ENCODE measurements around the gene ABCA13. TPM values are rescaled to one million over a fixed set of nuclear protein-coding genes. Genes with fewer than 3 reads are reported as not detected.

ABCA13 gene
- total and polyA plus RNA-seq, 4 donors, result 1.2 to 23.2 (median 3.5) TPM

DNA sequence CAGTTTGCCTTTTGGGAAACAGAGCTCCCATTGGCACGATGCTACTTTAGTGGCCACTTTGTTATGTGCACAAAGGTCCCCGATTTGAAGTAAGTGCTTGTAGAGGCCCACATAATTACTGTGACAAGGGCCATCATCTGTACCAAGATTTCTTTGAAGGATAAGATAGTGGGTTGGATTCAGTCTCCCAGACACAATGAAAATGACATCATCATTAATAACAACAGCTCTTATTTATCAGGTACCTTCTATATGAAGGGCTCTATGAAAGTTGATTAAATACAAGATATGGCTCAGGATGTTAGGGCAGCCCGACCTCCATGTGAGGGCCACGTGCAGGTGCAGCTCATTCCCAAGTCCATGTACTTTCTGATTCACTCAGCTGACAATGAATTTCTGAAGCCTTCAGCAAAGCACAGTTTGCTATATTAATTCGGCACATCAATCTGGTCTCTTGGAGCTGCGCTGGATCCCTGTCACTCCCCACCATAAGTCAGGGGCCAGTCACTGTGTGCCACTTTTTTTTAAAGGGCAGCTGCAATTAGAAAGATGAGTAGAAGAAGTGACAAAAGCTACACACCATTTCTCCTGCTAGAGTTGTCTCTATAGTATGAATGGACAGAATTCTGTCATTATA lies 140.3 kb downstream of the ABCA13 start:
- no peak for DNase-seq
- WGBS, 2 donors, result 73 to 86% methylated on average over 6 of the region's 6 CpGs
- TF ChIP-seq, protein P1, sequence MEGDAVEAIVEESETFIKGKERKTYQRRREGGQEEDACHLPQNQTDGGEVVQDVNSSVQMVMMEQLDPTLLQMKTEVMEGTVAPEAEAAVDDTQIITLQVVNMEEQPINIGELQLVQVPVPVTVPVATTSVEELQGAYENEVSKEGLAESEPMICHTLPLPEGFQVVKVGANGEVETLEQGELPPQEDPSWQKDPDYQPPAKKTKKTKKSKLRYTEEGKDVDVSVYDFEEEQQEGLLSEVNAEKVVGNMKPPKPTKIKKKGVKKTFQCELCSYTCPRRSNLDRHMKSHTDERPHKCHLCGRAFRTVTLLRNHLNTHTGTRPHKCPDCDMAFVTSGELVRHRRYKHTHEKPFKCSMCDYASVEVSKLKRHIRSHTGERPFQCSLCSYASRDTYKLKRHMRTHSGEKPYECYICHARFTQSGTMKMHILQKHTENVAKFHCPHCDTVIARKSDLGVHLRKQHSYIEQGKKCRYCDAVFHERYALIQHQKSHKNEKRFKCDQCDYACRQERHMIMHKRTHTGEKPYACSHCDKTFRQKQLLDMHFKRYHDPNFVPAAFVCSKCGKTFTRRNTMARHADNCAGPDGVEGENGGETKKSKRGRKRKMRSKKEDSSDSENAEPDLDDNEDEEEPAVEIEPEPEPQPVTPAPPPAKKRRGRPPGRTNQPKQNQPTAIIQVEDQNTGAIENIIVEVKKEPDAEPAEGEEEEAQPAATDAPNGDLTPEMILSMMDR (IDR thresholded peaks at IDR 0.05; ENCODE audit: control extremely low read depth, extremely low read depth), result no peak

DNA sequence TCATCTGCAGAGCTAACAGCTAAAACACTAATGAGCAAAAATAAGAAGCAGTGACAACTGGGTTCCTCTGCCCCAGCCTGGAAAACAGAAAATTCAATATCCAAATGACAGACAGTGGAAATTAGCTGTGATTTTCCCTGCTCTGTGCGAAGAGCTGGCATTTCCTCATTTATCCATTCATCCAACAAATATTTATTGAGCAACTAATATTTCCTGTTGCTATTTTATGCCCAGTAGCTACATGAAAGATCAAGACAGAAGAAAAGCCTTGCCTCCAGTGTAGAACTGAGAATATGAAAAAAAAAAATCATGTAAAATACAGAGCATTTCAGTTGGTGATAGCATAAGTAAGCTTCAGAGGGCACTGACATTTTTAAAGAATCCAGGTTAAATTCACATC lies 140.9 kb downstream of the ABCA13 start:
- H3K27ac ChIP-seq (ENCODE audit: low read depth in 1 of 2, low read length in 1 of 2), result no peak overlapping the region
- H3K9ac ChIP-seq (ENCODE audit: insufficient read depth in 1 of 2, low read length in 2 of 2), result no peak overlapping the region
- 64 to 82% methylated on average over 1 of the region's 1 CpG for WGBS, 2 donors
- no peaks in the 10 kb centered on the region for H3K4me1 ChIP-seq (ENCODE audit: control insufficient read depth in 5 of 5, insufficient read depth in 5 of 5, low read length in 5 of 5)
- TF ChIP-seq, protein P1 (IDR thresholded peaks at IDR 0.05; ENCODE audit: control extremely low read depth, extremely low read depth), result no peak
- no peak for ATAC-seq (ENCODE audit: insufficient read depth, low FRiP score)
- H3K36me3 ChIP-seq (ENCODE audit: control insufficient read depth in 4 of 4, insufficient read depth in 4 of 4, low read length in 4 of 4), result no peaks in the 10 kb centered on the region
- H3K9me3 ChIP-seq (ENCODE audit: control insufficient read depth in 4 of 4, insufficient read depth in 3 of 4, low read length in 3 of 4), result no peaks in the 10 kb centered on the region
- DNase-seq, result no peak
- H3K27me3 ChIP-seq (ENCODE audit: control insufficient read depth in 3 of 3, insufficient read depth in 3 of 3, low read length in 2 of 3), result no peaks in the 10 kb centered on the region
- no peak overlapping the region for H3K4me3 ChIP-seq

More for the DNA sequence above, 140.3 kb downstream of the ABCA13 start:
- Histone ChIP-seq H3K9ac (ENCODE audit: insufficient read depth in 1 of 2, low read length in 2 of 2) (no peak overlapping the region), H3K9me3 (ENCODE audit: control insufficient read depth in 4 of 4, insufficient read depth in 3 of 4, low read length in 3 of 4) (no peaks in the 10 kb centered on the region), H3K4me1 (ENCODE audit: control insufficient read depth in 5 of 5, insufficient read depth in 5 of 5, low read length in 5 of 5) (no peaks in the 10 kb centered on the region), H3K4me3 (no peak overlapping the region), H3K27ac (ENCODE audit: low read depth in 1 of 2, low read length in 1 of 2) (no peak overlapping the region), H3K36me3 (ENCODE audit: control insufficient read depth in 4 of 4, insufficient read depth in 4 of 4, low read length in 4 of 4) (no peaks in the 10 kb centered on the region), H3K27me3 (ENCODE audit: control insufficient read depth in 3 of 3, insufficient read depth in 3 of 3, low read length in 2 of 3) (no peaks in the 10 kb centered on the region)
- ATAC-seq (ENCODE audit: insufficient read depth, low FRiP score), result no peak

DNA sequence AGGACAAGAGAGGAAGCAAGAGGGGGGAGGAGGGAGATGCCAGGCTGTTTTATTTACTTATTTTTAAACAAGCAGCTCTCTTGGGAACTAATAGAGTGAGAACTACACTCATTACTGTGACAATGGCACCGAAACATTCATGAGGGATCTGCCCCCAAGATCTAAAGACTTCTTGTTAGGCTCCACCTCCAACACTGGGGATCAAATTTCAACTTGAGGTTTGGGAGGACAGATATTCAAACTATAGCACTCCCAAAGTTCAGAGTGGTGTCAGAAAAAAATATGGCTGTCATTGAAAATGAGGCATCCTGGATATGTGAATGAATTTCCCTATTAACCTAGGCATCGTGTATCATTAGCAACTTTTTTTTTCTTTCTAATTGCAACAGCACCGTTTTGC lies 145.5 kb downstream of the ABCA13 start:
- DNase-seq (no peak), ATAC-seq (ENCODE audit: insufficient read depth, low FRiP score) (no peak)
- no peak overlapping the region for H3K27ac ChIP-seq (ENCODE audit: low read depth in 1 of 2, low read length in 1 of 2)
- TF ChIP-seq, protein P1 (IDR thresholded peaks at IDR 0.05; ENCODE audit: control extremely low read depth, extremely low read depth), result no peak
- WGBS, 2 donors, result 64 to 69% methylated on average over 3 of the region's 3 CpGs
- H3K4me3 ChIP-seq, result no peak overlapping the region
- no peaks in the 10 kb centered on the region for H3K27me3 ChIP-seq (ENCODE audit: control insufficient read depth in 3 of 3, insufficient read depth in 3 of 3, low read length in 2 of 3)
- no peaks in the 10 kb centered on the region for H3K4me1 ChIP-seq (ENCODE audit: control insufficient read depth in 5 of 5, insufficient read depth in 5 of 5, low read length in 5 of 5)
- no peaks in the 10 kb centered on the region for H3K9me3 ChIP-seq (ENCODE audit: control insufficient read depth in 4 of 4, insufficient read depth in 3 of 4, low read length in 3 of 4)
- no peak overlapping the region for H3K9ac ChIP-seq (ENCODE audit: insufficient read depth in 1 of 2, low read length in 2 of 2)
- H3K36me3 ChIP-seq (ENCODE audit: control insufficient read depth in 4 of 4, insufficient read depth in 4 of 4, low read length in 4 of 4), result no peaks in the 10 kb centered on the region

DNA sequence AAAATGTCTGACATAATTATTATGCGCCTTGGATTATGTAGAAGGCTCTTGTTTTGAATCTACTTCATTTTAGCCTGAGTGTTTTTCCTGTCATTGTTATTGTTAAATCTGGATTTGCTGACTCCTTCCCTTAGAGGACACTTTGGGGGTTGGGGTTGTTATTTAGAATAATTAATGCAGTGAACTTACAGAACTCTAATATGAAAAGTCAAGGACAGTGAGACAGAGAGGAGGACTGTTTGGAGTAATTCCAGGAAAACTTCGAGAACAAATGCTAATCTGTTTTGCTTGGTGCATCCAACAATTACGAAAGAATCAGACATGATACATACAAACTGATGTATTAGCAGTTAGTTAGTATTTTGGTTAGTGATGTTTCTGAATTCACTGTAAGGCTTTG lies 146.1 kb downstream of the ABCA13 start:
- no peak for DNase-seq
- peaks cover 0 to 1% (median 0%) of the 10 kb centered on the region in 4 donors for H3K9me3 ChIP-seq (ENCODE audit: control insufficient read depth in 4 of 4, insufficient read depth in 3 of 4, low read length in 3 of 4)
- no peaks in the 10 kb centered on the region for H3K4me1 ChIP-seq (ENCODE audit: control insufficient read depth in 5 of 5, insufficient read depth in 5 of 5, low read length in 5 of 5)
- TF ChIP-seq, protein P1 (IDR thresholded peaks at IDR 0.05; ENCODE audit: control extremely low read depth, extremely low read depth), result no peak
- H3K36me3 ChIP-seq (ENCODE audit: control insufficient read depth in 4 of 4, insufficient read depth in 4 of 4, low read length in 4 of 4), result no peaks in the 10 kb centered on the region
- no peaks in the 10 kb centered on the region for H3K27me3 ChIP-seq (ENCODE audit: control insufficient read depth in 3 of 3, insufficient read depth in 3 of 3, low read length in 2 of 3)
- 76 to 84% methylated on average over 3 of the region's 3 CpGs for WGBS, 2 donors
- no peak overlapping the region for H3K9ac ChIP-seq (ENCODE audit: insufficient read depth in 1 of 2, low read length in 2 of 2)
- no peak for ATAC-seq (ENCODE audit: insufficient read depth, low FRiP score)
- H3K27ac ChIP-seq (ENCODE audit: low read depth in 1 of 2, low read length in 1 of 2), result no peak overlapping the region
- no peak overlapping the region for H3K4me3 ChIP-seq

Data from lung (tissue), 12 donors.